ENCODE results near the gene RIPPLY1. TPM values are rescaled to one million over a fixed set of nuclear protein-coding genes. Genes with fewer than 3 reads are reported as not detected.
A peak's percentile ranks its signal among the peaks of the same experiment; 100 is the strongest.

RIPPLY1 gene
- total RNA-seq, 2 experiments from 2014 or later, result not detected

DNA sequence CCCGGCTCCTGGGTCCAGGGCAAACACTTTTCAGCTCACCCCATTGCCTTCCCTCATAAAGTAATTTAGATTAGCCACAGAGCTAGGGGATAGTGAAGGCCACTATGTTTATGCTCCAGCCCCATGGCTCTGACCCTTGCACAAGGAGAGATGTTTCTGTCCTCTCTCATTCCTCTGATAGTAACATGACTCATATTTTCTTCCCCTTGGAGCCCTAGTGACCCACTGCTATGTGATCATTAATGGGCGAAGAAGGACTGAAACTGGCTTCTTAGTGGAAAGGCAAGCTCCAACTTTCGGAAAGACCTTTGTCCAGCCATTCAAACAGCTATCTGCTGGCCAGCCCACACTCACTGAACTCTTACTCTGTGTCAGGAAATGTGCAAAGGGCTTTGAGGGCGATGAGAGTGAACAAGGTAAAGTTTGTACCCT lies 29.4 kb upstream of the RIPPLY1 start:
- H3K36me3 Mint-ChIP-seq (ENCODE audit: low read depth), result no peaks in the 10 kb centered on the region
- POLR2A ChIA-PET, result interaction anchor here (0.5 kb wide), 1 partner anchor 958 kb away, joined by 4 read pairs; no protein-coding TSS in a partner anchor
- no peaks in the 10 kb centered on the region for H3K27me3 Mint-ChIP-seq
- H3K4me1 Mint-ChIP-seq, result no peaks in the 10 kb centered on the region
- CTCF ChIA-PET, result interaction anchor here (1.2 kb wide), 1 partner anchor 9 kb away, joined by 3 read pairs; no protein-coding TSS in a partner anchor
- H3K9me3 Mint-ChIP-seq, result no peaks in the 10 kb centered on the region
- H3K4me3 Mint-ChIP-seq, result no peak overlapping the region
- DNase-seq, result no peak
- no peak overlapping the region for H3K27ac Mint-ChIP-seq

GRCh38 chrX:106931831-106932491 lies 28.8 kb upstream of the RIPPLY1 start:
- Mint-ChIP-seq H3K4me3 (no peak overlapping the region), H3K4me1 (no peaks in the 10 kb centered on the region), H3K27me3 (no peaks in the 10 kb centered on the region), H3K27ac (no peak overlapping the region), H3K9me3 (no peaks in the 10 kb centered on the region), H3K36me3 (ENCODE audit: low read depth) (no peaks in the 10 kb centered on the region)
- no peak for DNase-seq
- ChIA-PET POLR2A (interaction anchor here (0.5 kb wide), 1 partner anchor 959 kb away, joined by 4 read pairs; no protein-coding TSS in a partner anchor), CTCF (interaction anchor here (1.2 kb wide), 1 partner anchor 9 kb away, joined by 3 read pairs; no protein-coding TSS in a partner anchor)

GRCh38 chrX:106928227-106928626 lies 25.1 kb upstream of the RIPPLY1 start:
- Mint-ChIP-seq H3K27ac (no peak overlapping the region), H3K4me1 (no peaks in the 10 kb centered on the region), H3K36me3 (ENCODE audit: low read depth) (no peaks in the 10 kb centered on the region), H3K9me3 (no peaks in the 10 kb centered on the region), H3K4me3 (no peak overlapping the region), H3K27me3 (no peaks in the 10 kb centered on the region)
- no peak for DNase-seq
- ChIA-PET CTCF (interaction anchor here (0.7 kb wide), 1 partner anchor 492 kb away, joined by 3 read pairs; no protein-coding TSS in a partner anchor), POLR2A (no interaction called here)

DNA sequence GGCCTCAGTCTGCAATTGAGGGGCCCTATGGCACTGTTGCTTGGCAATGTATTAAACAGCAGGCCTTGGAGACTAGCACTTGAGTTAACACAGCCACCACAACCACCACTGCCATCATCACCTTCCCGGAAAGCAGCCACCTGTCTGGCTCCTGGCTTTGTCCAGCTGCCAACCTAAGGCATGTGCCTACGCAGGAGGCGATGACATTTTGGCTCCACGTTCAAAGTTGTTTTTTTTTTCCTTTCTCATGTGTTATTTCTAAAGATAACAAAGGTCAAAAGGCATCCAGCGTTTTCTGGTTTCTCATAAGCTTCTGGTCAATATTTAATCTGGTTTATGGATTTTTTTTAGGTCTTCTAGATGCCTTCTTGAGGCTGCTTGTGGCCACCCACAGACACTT lies 24.6 kb upstream of the RIPPLY1 start:
- CTCF ChIA-PET, result interaction anchor here (0.7 kb wide), 1 partner anchor 492 kb away, joined by 3 read pairs; no protein-coding TSS in a partner anchor
- H3K4me1 Mint-ChIP-seq, result no peaks in the 10 kb centered on the region
- no peaks in the 10 kb centered on the region for H3K36me3 Mint-ChIP-seq (ENCODE audit: low read depth)
- H3K27me3 Mint-ChIP-seq, result no peaks in the 10 kb centered on the region
- H3K27ac Mint-ChIP-seq, result no peak overlapping the region
- no peak for DNase-seq
- no peaks in the 10 kb centered on the region for H3K9me3 Mint-ChIP-seq
- H3K4me3 Mint-ChIP-seq, result no peak overlapping the region
- POLR2A ChIA-PET, result no interaction called here

- no peak for DNase-seq
- ChIA-PET POLR2A (no interaction called here), CTCF (no interaction called here)
- Mint-ChIP-seq H3K4me3 (no peak overlapping the region), H3K9me3 (no peaks in the 10 kb centered on the region), H3K36me3 (ENCODE audit: low read depth) (no peaks in the 10 kb centered on the region), H3K4me1 (no peaks in the 10 kb centered on the region), H3K27ac (no peak overlapping the region), H3K27me3 (no peaks in the 10 kb centered on the region)
Measured at GRCh38 chrX:106927023-106927422, 23.9 kb upstream of the RIPPLY1 start.

- ChIA-PET CTCF (interaction anchor here (1.2 kb wide), 1 partner anchor 23 kb away, joined by 3 read pairs; no protein-coding TSS in a partner anchor), POLR2A (no interaction called here)
- Mint-ChIP-seq H3K4me3 (no peak overlapping the region), H3K9me3 (no peaks in the 10 kb centered on the region), H3K27ac (no peak overlapping the region), H3K27me3 (no peaks in the 10 kb centered on the region), H3K4me1 (peaks cover 10% of the 10 kb centered on the region), H3K36me3 (ENCODE audit: low read depth) (no peaks in the 10 kb centered on the region)
- DNase-seq, result no peak
Measured at GRCh38 chrX:106921637-106922036, 18.5 kb upstream of the RIPPLY1 start.

DNA sequence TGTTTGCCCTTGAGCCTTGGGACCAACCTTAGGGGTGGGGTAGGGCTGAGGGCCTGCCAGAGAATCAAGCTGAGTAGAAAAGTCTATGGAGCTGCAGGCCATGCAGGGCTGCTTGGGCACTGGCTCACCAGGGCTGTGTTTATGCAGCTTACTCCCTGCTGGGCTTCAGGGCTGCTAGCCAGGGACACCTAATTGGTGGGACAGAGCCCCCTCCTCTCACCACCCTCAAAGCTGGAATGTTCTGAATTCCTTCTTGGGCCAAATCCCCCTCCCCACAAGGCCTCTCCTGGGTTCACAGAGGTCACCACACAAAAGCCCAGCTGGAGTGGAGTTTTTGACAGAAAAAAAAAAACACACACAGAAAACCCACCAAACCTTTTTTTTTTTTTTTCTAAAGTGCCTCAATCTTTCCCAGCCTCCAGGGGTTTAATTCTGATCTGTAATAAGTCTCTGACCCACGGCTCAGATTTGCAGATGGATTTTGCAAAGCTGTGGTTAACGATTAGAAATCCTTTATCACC lies 16.9 kb upstream of the RIPPLY1 start, which contains the start of gene CLDN2:
Gene CLDN2, plus strand, starts transcription at position 471 of the 521 bp plus-strand sequence. CDS start 7,827 bp downstream, outside the sequence.
- Mint-ChIP-seq H3K36me3 (ENCODE audit: low read depth) (no peaks in the 10 kb centered on the region), H3K27ac (no peak within 1 kb of the TSS), H3K9me3 (no peaks in the 10 kb centered on the region), H3K4me3 (no peak within 1 kb of the TSS), H3K4me1 (peaks cover 10% of the 10 kb centered on the region), H3K27me3 (peaks cover 4% of the 10 kb centered on the region)
- POLR2A ChIA-PET, result no interaction called here
- no peak for DNase-seq
- CTCF ChIA-PET, result interaction anchor here (0.9 kb wide), 1 partner anchor 26 kb away, joined by 4 read pairs; no protein-coding TSS in a partner anchor

DNA sequence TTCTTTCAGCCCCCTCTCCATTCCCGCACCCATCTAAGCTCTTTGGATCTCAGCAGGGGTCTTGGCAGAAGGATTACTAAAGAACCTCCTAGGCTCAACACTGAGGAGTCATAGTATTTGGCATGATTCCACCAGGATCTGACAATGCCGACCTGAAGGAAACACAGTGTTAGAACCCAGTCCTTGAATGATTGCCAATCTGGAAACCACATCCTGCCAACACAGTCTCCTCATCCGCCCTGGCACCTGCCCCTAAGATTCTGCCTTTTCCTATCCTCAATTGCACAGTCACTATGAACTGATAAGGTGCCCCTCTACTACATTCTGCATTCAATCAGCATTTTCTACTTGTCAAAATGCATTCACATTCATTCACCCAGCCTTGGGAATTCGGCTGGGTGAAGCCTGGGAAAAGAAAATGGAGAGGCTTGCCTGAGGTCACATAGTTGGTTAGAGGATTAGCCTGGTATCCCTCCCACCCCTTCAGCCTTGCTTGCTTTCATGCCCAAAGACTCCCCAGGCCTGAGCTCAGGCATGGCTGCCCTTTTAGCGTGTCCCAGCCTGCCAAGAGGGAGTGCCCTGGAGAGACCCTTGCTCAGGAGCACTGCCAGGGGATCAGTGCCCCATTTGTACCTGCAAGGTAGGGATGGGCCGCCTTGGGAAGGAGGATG lies 14.8 kb upstream of the RIPPLY1 start:
- Mint-ChIP-seq H3K27me3 (peaks cover 6% of the 10 kb centered on the region), H3K4me1 (peaks cover 10% of the 10 kb centered on the region), H3K36me3 (ENCODE audit: low read depth) (no peaks in the 10 kb centered on the region), H3K4me3 (no peak overlapping the region), H3K9me3 (no peaks in the 10 kb centered on the region), H3K27ac (no peak overlapping the region)
- peak; percentile 6 for DNase-seq
- CTCF ChIA-PET, result no interaction called here
- POLR2A ChIA-PET, result no interaction called here

- Mint-ChIP-seq H3K36me3 (ENCODE audit: low read depth) (no peaks in the 10 kb centered on the region), H3K27ac (no peak overlapping the region), H3K9me3 (no peaks in the 10 kb centered on the region), H3K4me1 (peaks cover 6% of the 10 kb centered on the region), H3K4me3 (no peak overlapping the region), H3K27me3 (peaks cover 6% of the 10 kb centered on the region)
- ChIA-PET CTCF (no interaction called here), POLR2A (no interaction called here)
- no peak for DNase-seq
Measured at GRCh38 chrX:106912864-106913263, 9.7 kb upstream of the RIPPLY1 start.

GRCh38 chrX:106906361-106906760 lies 3.2 kb upstream of the RIPPLY1 start:
- Mint-ChIP-seq H3K9me3 (no peaks in the 10 kb centered on the region), H3K27me3 (no peaks in the 10 kb centered on the region), H3K4me1 (no peaks in the 10 kb centered on the region), H3K36me3 (ENCODE audit: low read depth) (no peaks in the 10 kb centered on the region), H3K4me3 (no peak overlapping the region), H3K27ac (no peak overlapping the region)
- DNase-seq, result no peak
- ChIA-PET CTCF (interaction anchor here (1.2 kb wide), 1 partner anchor 962 kb away, joined by 3 read pairs; no protein-coding TSS in a partner anchor), POLR2A (no interaction called here)

DNA sequence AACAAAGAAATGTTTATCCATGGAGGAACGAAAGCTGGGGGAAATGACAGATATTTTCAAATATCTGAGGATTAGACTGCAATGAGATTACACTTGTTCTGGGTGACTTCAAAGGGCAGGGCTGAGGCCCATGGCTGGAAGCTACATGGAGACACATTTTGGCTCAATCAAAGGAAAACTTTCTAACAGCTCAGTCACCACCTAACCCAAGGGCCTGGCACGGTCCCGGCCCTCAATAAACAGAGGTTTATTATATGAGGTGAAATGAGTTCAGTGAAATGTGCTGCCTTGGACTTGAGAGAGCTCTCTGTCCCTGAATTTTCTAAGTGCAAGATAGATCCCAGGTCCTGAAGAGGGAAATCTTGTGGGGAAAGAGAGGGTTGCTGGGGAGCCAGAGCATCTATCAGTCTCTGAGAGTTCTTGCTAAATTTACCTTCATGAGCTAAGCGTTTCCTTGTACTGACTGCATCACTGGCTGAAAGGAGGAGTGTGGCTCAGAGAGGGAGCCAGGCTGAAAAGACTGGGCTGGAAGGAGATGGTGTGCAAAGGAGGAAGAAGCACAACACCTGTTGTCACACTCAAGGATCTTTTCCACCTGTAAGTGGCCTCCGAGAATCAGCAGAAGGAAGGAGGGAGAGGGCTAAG lies 2.0 kb upstream of the RIPPLY1 start:
- Mint-ChIP-seq H3K27me3 (no peaks in the 10 kb centered on the region), H3K27ac (no peak overlapping the region), H3K4me3 (no peak overlapping the region), H3K4me1 (no peaks in the 10 kb centered on the region), H3K9me3 (no peaks in the 10 kb centered on the region), H3K36me3 (ENCODE audit: low read depth) (no peaks in the 10 kb centered on the region)
- CTCF ChIA-PET, result interaction anchor here (1.5 kb wide), 1 partner anchor 11 kb away, joined by 5 read pairs; no protein-coding TSS in a partner anchor
- no peak for DNase-seq
- POLR2A ChIA-PET, result no interaction called here

DNA sequence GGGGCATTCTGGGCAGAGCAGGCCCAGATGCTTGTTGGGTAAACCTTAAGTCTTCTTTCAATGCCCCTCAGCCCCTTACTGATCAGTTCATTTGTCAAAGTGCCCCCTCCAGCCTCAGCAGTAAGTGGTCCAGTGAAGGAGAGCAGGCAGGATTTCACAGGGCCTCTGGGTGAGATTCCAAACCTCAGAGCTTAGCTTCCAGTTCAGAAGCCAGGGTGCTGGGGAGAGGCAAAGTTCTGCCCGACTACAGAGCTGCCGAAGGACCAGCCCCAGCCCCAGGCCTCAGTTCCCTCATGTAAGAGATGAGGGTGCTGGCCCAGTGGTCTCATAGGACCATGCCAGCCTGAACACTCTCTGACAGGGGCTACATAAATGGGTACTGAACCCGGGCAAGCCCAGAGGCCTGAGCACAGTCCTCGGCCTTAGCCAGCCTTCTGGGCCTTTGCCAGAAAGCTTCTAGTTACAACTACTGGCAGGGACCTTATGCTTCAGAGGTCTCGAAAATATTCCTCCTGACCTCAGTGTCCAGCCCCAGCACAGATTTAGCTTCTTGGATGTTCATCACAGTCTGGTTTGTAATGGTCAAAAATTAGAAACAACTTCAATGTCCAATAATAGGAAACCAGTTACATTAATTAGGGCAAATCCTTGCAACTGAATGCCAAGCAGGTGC lies 851 bp upstream of the RIPPLY1 start:
- Mint-ChIP-seq H3K27me3 (no peaks in the 10 kb centered on the region), H3K36me3 (ENCODE audit: low read depth) (no peaks in the 10 kb centered on the region), H3K27ac (no peak overlapping the region), H3K9me3 (no peaks in the 10 kb centered on the region), H3K4me3 (no peak overlapping the region), H3K4me1 (no peaks in the 10 kb centered on the region)
- POLR2A ChIA-PET, result no interaction called here
- no peak for DNase-seq
- CTCF ChIA-PET, result no interaction called here
